ENCODE data around the gene TMEM156.

TMEM156 gene

GRCh38 chr4:38957893-38958292 lies 74.3 kb downstream of the TMEM156 start:
- no peak overlapping the region for H3K27ac ChIP-seq (ENCODE audit: extremely low read depth, low read depth, low read length)
- TF ChIP-seq ZNF645 (tag by site-specific recombination; IDR thresholded peaks at IDR 0.05) (no peak), KLF8 (tag by site-specific recombination; IDR thresholded peaks at IDR 0.05) (no peak), ZNF248 (tag by site-specific recombination; IDR thresholded peaks at IDR 0.05) (no peak), ZNF221 (tag by site-specific recombination; IDR thresholded peaks at IDR 0.05; ENCODE audit: borderline replicate concordance) (no peak), OVOL3 (tag by site-specific recombination; IDR thresholded peaks at IDR 0.05) (no peak), ZBTB7A (tag by site-specific recombination; IDR thresholded peaks at IDR 0.05; ENCODE audit: low read depth) (no peak), TCF7L2 (IDR thresholded peaks at IDR 0.05; ENCODE audit: borderline replicate concordance, low read depth, low read length) (no peak), ZNF121 (tag by site-specific recombination; IDR thresholded peaks at IDR 0.05) (no peak), ZNF341 (tag by site-specific recombination; IDR thresholded peaks at IDR 0.05; ENCODE audit: low read depth) (no peak), ZSCAN4 (tag by site-specific recombination; IDR thresholded peaks at IDR 0.05) (no peak), ZBTB21 (tag by site-specific recombination; IDR thresholded peaks at IDR 0.05) (no peak), ZNF362 (tag by site-specific recombination; IDR thresholded peaks at IDR 0.05) (no peak), BCL11A (tag by site-specific recombination; IDR thresholded peaks at IDR 0.05; ENCODE audit: low read depth) (no peak)
- H3K36me3 ChIP-seq (ENCODE audit: control insufficient read depth in 2 of 2, insufficient read depth in 1 of 2, low read length in 2 of 2), result no peaks in the 10 kb centered on the region
- POLR2A ChIA-PET, result interaction anchor here (0.6 kb wide), 1 partner anchor 15 kb away, joined by 4 read pairs; no protein-coding TSS in a partner anchor
- no peaks in the 10 kb centered on the region for H3K4me1 ChIP-seq (ENCODE audit: control insufficient read depth, insufficient read depth, low read length)
- no peaks in the 10 kb centered on the region for H3K9me3 ChIP-seq (ENCODE audit: control insufficient read depth, insufficient read depth, low read depth, low read length)
- no peak overlapping the region for H3K4me3 ChIP-seq (ENCODE audit: low read depth, low read length)
- CTCF ChIA-PET, result no interaction called here

- TF ChIP-seq INSM2 (tag by site-specific recombination; IDR thresholded peaks at IDR 0.05), result no peak
- no peaks in the 10 kb centered on the region for H3K4me1 ChIP-seq (ENCODE audit: control insufficient read depth, insufficient read depth, low read length)
- no peaks in the 10 kb centered on the region for H3K36me3 ChIP-seq (ENCODE audit: control insufficient read depth in 2 of 2, insufficient read depth in 1 of 2, low read length in 2 of 2)
- ChIA-PET CTCF (interaction anchor here (0.7 kb wide), 1 partner anchor 89 kb away, joined by 3 read pairs; no protein-coding TSS in a partner anchor), POLR2A (no interaction called here)
- H3K9me3 ChIP-seq (ENCODE audit: control insufficient read depth, insufficient read depth, low read depth, low read length), result no peaks in the 10 kb centered on the region
- H3K27ac ChIP-seq (ENCODE audit: extremely low read depth, low read depth, low read length), result no peak overlapping the region
- no peak overlapping the region for H3K4me3 ChIP-seq (ENCODE audit: low read depth, low read length)
Measured at GRCh38 chr4:38957261-38957815, 74.9 kb downstream of the TMEM156 start.

- H3K4me3 ChIP-seq (ENCODE audit: low read depth, low read length), result no peak overlapping the region
- CTCF ChIA-PET, result interaction anchor here (0.7 kb wide), 1 partner anchor 90 kb away, joined by 3 read pairs; no protein-coding TSS in a partner anchor
- H3K27ac ChIP-seq (ENCODE audit: extremely low read depth, low read depth, low read length), result no peak overlapping the region
- POLR2A ChIA-PET, result no interaction called here
- no peaks in the 10 kb centered on the region for H3K9me3 ChIP-seq (ENCODE audit: control insufficient read depth, insufficient read depth, low read depth, low read length)
- no peaks in the 10 kb centered on the region for H3K4me1 ChIP-seq (ENCODE audit: control insufficient read depth, insufficient read depth, low read length)
- no peaks in the 10 kb centered on the region for H3K36me3 ChIP-seq (ENCODE audit: control insufficient read depth in 2 of 2, insufficient read depth in 1 of 2, low read length in 2 of 2)
- no peak for TF ChIP-seq ZNF624 (tag by site-specific recombination; IDR thresholded peaks at IDR 0.05)
- no peak for TF ChIP-seq ZNF37A (tag by site-specific recombination; IDR thresholded peaks at IDR 0.05)
- no peak for TF ChIP-seq ZNF518A (tag by site-specific recombination; conservative IDR thresholded peaks at IDR 0.05; ENCODE audit: low read depth)
- no peak for TF ChIP-seq ZIC2 (tag by site-specific recombination; IDR thresholded peaks at IDR 0.05)
- no peak for TF ChIP-seq ZBTB1 (tag by site-specific recombination; IDR thresholded peaks at IDR 0.05)
- no peak for TF ChIP-seq ZNF16 (tag by site-specific recombination; IDR thresholded peaks at IDR 0.05; ENCODE audit: low read depth)
- no peak for TF ChIP-seq ZNF2 (tag by site-specific recombination; IDR thresholded peaks at IDR 0.05)
- TF ChIP-seq ZFP69B (tag by site-specific recombination; IDR thresholded peaks at IDR 0.05), result no peak
- TF ChIP-seq YY1 (tag by site-specific recombination; IDR thresholded peaks at IDR 0.05), result no peak
Measured at GRCh38 chr4:38955957-38956356, 76.3 kb downstream of the TMEM156 start.
